ENCODE data around the gene SESTD1. TPM values are rescaled to one million over a fixed set of nuclear protein-coding genes. Genes with fewer than 3 reads are reported as not detected.

Gene SESTD1
- total RNA-seq, 2 experiments from 2014 or later, result 8.7 to 10.2 TPM

GRCh38 chr2:179180242-179180641 is 84.4 kb downstream of the SESTD1 start:
- H3K9me3 ChIP-seq (ENCODE audit: control insufficient read depth in 1 of 2, insufficient read depth in 1 of 2, low read length in 2 of 2), result no peaks in the 10 kb centered on the region
- H3K9me3 Mint-ChIP-seq, result no peaks in the 10 kb centered on the region
- H3K27me3 ChIP-seq (ENCODE audit: control insufficient read depth in 1 of 2, insufficient read depth in 2 of 2, low read length in 2 of 2), result no peaks in the 10 kb centered on the region
- H3K36me3 Mint-ChIP-seq (ENCODE audit: low read depth), result no peaks in the 10 kb centered on the region
- CTCF ChIA-PET, result no interaction called here
- DNase-seq (no peak), ATAC-seq (ENCODE audit: poor library complexity) (no peak)
- H3K4me1 Mint-ChIP-seq (ENCODE audit: low read depth), result no peaks in the 10 kb centered on the region
- H3K4me3 Mint-ChIP-seq, result no peak overlapping the region
- no peak overlapping the region for H3K4me3 ChIP-seq (ENCODE audit: low read length)
- no peak for TF ChIP-seq CTCF (IDR thresholded peaks at IDR 0.05)
- H3K27ac ChIP-seq (ENCODE audit: low read depth in 1 of 2, low read length in 2 of 2), result no peak overlapping the region
- intact Hi-C loops (cut with DNase I, micrococcal nuclease), result no loop called here
- no peaks in the 10 kb centered on the region for H3K4me1 ChIP-seq (ENCODE audit: insufficient read depth, low read length)
- POLR2A ChIA-PET, result no interaction called here
- no peak overlapping the region for H3K27ac Mint-ChIP-seq
- no peaks in the 10 kb centered on the region for H3K36me3 ChIP-seq (ENCODE audit: insufficient read depth, low read length)
- no peaks in the 10 kb centered on the region for H3K27me3 Mint-ChIP-seq

GRCh38 chr2:179179719-179180118 is 84.9 kb downstream of the SESTD1 start:
- ChIA-PET POLR2A (no interaction called here), CTCF (no interaction called here)
- intact Hi-C loops (cut with DNase I, micrococcal nuclease), result no loop called here
- H3K4me1 Mint-ChIP-seq (ENCODE audit: low read depth), result no peaks in the 10 kb centered on the region
- Histone ChIP-seq H3K9me3 (ENCODE audit: control insufficient read depth in 1 of 2, insufficient read depth in 1 of 2, low read length in 2 of 2) (no peaks in the 10 kb centered on the region), H3K27ac (ENCODE audit: low read depth in 1 of 2, low read length in 2 of 2) (no peak overlapping the region), H3K4me1 (ENCODE audit: insufficient read depth, low read length) (no peaks in the 10 kb centered on the region), H3K27me3 (ENCODE audit: control insufficient read depth in 1 of 2, insufficient read depth in 2 of 2, low read length in 2 of 2) (no peaks in the 10 kb centered on the region), H3K36me3 (ENCODE audit: insufficient read depth, low read length) (no peaks in the 10 kb centered on the region), H3K4me3 (ENCODE audit: low read length) (no peak overlapping the region)
- no peaks in the 10 kb centered on the region for H3K36me3 Mint-ChIP-seq (ENCODE audit: low read depth)
- TF ChIP-seq CTCF (IDR thresholded peaks at IDR 0.05), result no peak
- DNase-seq (no peak), ATAC-seq (ENCODE audit: poor library complexity) (no peak)
- no peaks in the 10 kb centered on the region for H3K9me3 Mint-ChIP-seq
- H3K27ac Mint-ChIP-seq, result no peak overlapping the region
- no peak overlapping the region for H3K4me3 Mint-ChIP-seq
- H3K27me3 Mint-ChIP-seq, result no peaks in the 10 kb centered on the region

- no peak for TF ChIP-seq CTCF (IDR thresholded peaks at IDR 0.05)
- no peaks in the 10 kb centered on the region for H3K4me1 ChIP-seq (ENCODE audit: insufficient read depth, low read length)
- DNase-seq (no peak), ATAC-seq (ENCODE audit: poor library complexity) (no peak)
- intact Hi-C loops (cut with DNase I, micrococcal nuclease), result no loop called here
- H3K27ac ChIP-seq (ENCODE audit: low read depth in 1 of 2, low read length in 2 of 2), result no peak overlapping the region
- H3K9me3 Mint-ChIP-seq, result no peaks in the 10 kb centered on the region
- H3K27me3 ChIP-seq (ENCODE audit: control insufficient read depth in 1 of 2, insufficient read depth in 2 of 2, low read length in 2 of 2), result no peaks in the 10 kb centered on the region
- no peaks in the 10 kb centered on the region for H3K36me3 ChIP-seq (ENCODE audit: insufficient read depth, low read length)
- ChIA-PET POLR2A (no interaction called here), CTCF (no interaction called here)
- no peaks in the 10 kb centered on the region for H3K4me1 Mint-ChIP-seq (ENCODE audit: low read depth)
- H3K9me3 ChIP-seq (ENCODE audit: control insufficient read depth in 1 of 2, insufficient read depth in 1 of 2, low read length in 2 of 2), result no peaks in the 10 kb centered on the region
- H3K36me3 Mint-ChIP-seq (ENCODE audit: low read depth), result no peaks in the 10 kb centered on the region
- no peak overlapping the region for H3K27ac Mint-ChIP-seq
- H3K4me3 ChIP-seq (ENCODE audit: low read length), result no peak overlapping the region
- no peaks in the 10 kb centered on the region for H3K27me3 Mint-ChIP-seq
- no peak overlapping the region for H3K4me3 Mint-ChIP-seq
Observed at GRCh38 chr2:179177694-179178093, 86.9 kb downstream of the SESTD1 start.

Measured in CD4-positive, alpha-beta T cell (primary cell).